ENCODE measurements around the gene POLRMT.

Gene POLRMT

DNA sequence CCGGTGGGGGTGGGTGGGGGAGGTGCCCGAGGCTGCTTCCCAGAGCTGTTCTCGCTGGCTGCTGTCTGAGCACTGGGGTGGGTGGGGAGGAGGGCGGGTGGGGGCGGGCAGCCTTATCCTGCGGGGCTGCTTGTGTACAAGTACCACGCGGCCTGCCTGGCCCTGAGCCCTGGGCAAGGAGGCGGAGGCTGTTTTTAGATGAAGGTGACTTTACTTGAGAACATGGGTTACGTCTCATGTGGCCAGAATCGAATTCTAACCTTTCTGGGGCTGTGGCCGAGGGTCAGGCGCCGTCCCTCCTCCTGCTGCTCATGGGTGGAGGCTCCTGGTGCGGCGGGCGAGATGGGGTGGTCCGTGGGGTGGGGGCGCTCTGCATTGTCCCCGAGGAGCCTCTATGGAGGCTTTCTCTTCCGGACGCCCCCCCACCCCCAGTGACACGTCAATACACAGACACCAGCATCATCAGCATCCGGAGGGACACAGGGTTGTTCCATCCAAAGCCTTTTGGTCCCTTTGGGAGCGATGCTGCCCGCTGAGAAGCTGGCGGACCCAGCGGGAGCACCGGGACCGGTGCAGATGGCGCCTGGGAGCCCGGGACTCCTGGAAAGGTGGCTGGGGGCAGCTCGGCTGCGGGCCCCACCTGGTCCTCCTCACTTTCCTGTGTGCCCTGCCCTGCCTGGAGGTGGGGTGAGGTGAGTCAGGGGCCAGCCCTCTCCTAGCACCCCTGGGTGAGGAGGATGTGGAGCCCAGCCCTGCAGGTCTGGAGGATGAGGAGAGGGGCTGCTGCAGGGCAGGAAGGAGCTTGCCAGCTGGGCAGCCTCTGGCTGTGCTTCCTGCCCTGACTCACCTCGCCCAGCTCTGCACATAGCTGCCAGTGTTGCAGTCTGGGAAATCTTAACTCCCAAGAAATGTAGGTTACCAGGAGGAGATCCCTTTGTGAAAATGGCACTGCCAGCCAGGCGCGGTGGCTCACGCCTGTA is 57.5 kb downstream of the POLRMT start:
- no peak for DNase-seq

DNA sequence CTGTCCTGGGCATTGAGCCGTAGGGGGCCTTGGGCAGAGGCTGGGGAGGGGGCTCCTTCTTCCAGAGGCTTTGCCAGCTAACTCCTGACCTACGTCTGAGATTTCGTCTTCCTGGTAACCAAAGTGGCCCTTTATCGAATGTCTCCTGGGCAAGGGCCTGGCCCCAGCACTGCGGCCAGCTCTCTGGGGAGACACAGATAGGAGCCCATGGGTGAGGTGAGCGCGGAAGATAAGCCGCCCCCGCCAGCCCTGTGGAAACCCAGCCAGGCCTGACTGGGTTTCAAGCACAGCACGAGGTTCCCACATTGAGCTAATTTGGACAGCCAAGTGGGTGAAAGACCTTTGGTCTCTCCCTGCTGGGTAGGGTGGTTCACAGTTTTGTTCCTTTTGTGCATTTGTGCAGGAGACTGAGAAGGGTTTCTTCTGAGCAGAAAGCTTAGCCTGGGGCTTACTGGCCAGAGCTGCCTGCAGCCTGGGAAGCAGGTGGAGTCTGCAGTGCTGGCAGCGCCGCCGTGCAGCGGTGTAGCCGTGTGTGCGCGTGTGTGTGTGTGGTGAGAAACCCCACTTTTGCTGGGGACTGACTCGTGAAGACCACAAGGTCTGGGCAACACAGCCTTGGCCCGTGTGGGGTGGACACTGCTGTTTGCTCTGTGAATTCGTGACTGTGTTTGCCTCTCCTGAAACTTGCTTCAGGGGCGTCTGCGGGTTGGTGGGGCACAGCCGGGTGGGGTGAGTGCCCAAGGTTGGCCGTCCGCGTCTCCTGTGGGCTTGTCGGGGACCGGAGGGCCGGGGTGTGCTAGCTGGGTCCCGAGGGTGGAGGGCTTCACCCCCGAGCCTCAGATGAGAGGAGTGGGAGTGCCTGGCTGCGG is 58.4 kb downstream of the POLRMT start:
- no peak for DNase-seq

DNA sequence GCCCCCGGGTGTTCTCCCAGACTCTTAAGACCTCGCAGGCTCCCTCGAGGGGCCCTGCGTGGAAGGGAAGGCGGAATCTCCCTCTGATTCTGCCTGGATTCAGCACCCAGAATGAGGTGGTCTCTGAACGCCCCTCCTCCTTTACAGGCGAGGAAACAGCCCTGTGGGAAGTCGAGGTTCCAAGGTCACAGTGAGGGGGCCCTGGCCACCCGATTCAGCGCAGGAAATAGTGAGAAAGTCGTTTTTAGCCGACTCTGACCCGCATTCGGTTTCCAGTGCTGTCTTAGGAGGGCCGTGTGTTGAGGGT is 59.9 kb downstream of the POLRMT start:
- DNase-seq = no peak

DNA sequence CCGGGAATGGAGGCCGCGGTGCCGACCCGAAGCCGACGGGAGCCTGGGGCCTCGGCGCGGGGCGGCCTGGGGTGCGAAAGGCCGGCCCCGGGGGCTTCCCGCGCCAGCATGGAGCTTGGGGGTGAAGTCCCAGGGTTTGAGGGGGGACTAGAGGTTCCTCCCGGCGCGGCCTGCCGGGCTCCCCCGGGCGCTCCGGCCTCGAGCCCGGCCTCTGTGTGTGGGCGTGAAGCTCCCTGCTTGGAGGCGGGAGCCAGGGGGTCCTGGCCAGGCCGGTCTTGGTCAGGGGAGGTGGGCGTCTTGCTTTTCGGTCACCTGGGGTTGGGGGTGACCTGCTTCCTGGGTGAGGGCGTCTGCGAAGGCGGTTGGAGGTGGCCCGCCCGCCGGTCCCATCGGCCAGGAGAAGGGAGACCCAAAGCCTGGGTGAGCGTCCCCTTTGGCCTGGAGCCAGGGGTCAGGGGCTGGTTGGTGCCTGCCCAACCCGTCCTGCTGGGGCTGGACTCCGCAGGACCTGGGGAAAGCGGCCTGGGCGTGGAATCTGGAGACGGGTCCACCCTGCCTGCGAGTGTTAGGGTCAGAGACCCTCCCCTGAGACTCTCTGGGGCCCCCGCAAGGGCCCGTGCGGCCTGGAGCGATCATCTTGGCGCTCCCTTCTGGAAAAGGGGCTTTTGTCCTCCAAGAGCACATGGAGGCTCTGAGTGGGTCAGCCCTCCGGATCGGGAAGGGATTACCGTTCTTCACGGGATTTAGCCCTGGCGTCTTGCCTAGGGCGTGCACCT is 60.4 kb downstream of the POLRMT start:
- no peak for DNase-seq

DNA sequence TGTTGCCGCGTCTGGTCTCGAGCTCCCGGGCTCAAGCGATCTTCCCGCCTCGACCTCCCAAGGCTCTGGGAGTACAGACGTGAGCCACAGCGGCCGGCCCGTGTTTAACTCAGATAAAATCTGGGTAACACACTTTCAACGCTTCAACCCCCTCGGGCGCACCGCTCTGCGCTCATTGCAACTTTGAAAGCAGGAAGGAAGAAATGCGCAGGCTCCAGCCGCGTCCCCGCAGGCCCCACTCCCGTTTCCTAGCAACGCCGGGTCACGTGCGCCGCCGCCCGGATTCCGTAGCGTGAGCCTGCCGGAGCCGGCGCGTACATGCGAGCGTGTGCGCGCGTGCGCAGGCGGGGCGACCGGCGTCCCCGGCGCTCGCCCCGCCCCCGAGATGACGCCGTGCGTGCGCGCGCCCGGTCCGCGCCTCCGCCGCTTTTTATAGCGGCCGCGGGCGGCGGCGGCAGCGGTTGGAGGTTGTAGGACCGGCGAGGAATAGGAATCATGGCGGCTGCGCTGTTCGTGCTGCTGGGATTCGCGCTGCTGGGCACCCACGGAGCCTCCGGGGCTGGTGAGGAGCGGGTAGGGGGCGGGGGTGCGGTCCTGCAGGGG is 61.1 kb downstream of the POLRMT start, which contains the start of gene BSG:
Gene BSG, plus strand, starts transcription at position 457 of the 603 bp plus-strand sequence. Its CDS starts 39 bp downstream, at position 496.
- peak; percentile 98 for DNase-seq

DNA sequence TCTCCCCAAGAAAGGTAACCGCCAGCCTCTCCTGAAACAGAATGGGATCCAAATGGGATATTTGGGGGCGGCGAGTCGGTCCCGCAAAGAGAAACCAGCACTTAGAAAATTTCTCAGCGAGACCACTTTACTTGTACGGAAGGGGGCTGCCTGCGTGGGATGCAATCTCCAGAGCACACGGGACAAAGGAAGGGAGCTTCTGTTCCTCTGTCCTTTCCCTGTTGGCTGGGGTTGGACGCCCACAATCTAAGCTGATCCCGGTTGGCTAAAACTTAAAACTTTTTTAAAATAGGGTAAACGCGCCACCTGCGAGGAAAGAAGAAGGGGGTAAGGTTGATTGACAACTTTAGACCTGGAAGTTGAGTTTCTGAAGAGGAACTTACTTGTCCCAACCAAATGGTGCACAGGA is 61.8 kb downstream of the POLRMT start:
- DNase-seq = peak; percentile 39

DNA sequence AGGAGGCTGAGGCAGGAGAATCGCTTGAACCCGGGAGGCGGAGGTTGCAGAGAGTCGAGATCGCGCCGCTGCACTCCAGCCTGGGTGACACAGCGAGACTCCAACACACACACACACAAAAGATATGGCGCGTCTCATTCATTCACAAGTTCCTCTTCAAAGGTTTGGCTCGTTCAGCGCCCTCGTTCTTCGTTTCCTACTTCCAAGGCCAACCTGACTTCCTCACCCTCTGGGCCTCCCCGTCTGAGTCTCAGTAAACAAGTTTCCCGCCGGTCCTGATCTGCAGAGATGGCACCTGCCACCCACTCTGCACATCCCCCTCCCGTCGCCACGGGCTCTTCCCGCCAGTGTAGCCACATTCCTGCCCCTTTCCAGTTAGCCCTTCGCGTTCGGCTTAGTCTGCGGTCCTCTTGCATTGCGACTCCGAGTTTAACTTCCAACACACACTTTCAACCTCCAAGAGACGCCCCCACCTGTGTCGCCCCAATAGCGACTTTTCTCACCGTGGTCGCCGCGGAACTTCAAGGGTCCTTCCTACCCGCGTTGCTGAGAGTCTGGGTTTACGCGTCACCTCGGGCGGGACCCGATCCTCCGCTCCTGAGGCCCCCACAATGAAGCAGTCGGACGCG is 62.3 kb downstream of the POLRMT start:
- peak; percentile 70 for DNase-seq

DNA sequence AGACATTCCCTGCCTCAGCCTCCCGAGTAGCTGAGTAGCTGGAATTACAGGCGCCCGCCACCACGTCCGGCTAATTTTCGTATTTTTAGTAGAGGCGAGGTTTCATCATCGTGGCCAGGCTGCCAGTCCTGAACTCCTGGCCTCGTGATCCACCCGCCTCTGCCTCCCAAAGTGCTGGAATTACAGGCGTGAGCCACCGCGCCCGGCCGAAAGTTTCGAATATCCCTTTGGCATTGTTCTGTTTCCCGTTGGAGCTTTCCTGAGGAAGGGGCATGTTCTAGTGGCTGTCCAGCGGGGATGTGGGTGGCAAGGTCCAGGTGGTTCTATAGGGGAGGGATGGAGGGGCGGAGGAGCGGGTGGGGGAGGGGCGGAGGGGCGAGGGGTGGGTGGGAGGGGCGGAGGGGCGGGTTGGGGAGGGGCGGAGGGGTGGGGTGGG is 63.1 kb downstream of the POLRMT start:
- DNase-seq = no peak

DNA sequence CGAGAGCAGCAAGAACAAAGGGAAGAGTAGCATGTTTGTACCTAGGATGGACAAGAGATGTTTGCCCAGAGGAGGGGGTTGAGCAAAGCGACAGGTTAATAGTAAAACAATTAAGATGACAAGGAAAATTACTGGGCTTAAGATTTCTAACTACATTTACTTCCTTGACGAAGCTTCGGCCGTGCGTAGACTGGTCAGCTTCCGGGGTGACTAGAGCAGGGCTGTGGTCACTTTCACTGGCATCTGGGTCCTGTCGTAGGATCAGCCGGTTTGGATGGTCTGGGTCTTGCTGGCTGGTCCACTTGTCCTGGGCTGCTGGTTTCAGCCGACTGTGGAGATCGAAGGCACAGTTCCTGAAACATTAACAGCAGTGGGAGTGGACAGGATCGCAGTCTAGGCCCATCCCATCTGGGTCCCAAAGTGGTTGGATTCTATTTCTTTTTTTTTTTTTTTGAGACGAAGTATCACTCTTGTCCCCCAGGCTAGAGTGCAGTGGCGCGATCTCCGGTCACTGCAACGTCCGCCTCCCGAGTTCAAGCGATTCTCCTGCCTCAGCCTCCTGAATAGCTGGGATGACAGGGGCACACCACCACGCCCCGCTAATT is 65.9 kb downstream of the POLRMT start:
- DNase-seq = no peak

Data from CD4-positive, alpha-beta T cell treated with Interleukin-21 for 1 hour (primary cell).